MV-4-11 (cell line): Measurements from ENCODE around the gene USHBP1.

Experiments
- DNase-seq: peaks from one replicate; lab custom pipeline; 2025; lab: John Stamatoyannopoulos, UW

The USHBP1 gene

GRCh38 chr19:17237747-17238706, 26.5 kb downstream of the USHBP1 start:
- no peak for DNase-seq

GRCh38 chr19:17236811-17237543, 27.6 kb downstream of the USHBP1 start:
- no peak for DNase-seq

GRCh38 chr19:17235971-17236777, 28.4 kb downstream of the USHBP1 start:
- DNase-seq = no peak

GRCh38 chr19:17235300-17235970, 29.1 kb downstream of the USHBP1 start:
- DNase-seq = peak; percentile 72

DNA sequence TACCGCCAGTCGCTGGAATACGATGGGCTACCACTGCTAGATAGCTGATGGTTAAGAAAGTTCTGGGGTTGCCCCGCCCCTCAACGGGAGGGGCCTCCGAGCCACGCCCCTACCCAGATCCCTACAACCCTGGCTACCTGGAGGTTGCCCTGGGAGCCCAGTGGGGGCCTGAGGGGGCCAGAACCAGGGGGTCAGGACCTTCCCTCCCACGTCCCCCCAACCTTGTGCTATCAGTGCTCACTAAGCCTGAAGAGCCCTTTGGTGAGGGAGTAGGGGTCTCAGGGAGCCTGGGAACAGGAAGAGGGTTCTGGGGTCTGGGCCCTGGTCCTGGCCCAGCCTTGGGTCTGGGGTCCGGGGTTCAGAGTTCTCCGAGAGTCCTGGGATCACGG, 29.6 kb downstream of the USHBP1 start:
- DNase-seq = peak; percentile 68

DNA sequence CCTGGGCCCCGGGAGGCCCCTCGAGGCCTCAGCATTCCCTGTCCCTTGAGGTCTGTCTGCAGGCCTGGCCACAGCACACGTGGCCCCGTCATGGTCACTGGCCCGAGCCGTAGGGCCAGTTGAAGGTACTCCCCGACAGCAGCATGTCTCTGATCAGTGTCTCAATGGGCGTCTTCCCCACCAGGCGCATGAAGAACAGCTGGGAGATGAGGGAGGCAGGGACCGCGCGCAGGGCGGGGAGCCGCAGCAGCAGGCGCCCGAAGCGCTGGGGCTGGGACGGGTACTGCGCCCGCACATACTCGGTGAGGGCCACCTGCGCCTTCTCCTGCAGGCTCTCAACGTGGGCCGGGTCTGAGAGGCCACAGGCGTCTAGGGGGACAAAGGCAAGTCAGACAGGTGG, 32.3 kb downstream of the USHBP1 start:
- no peak for DNase-seq

GRCh38 chr19:17229890-17230289, 34.7 kb downstream of the USHBP1 start:
- DNase-seq = no peak

GRCh38 chr19:17227798-17228367, 36.7 kb downstream of the USHBP1 start:
- DNase-seq = no peak

GRCh38 chr19:17226002-17226933, 38.3 kb downstream of the USHBP1 start, which contains the start of gene OCEL1:
OCEL1 (plus strand) TSS chr19:17226226; CDS start chr19:17226248, 22 bp downstream.
- DNase-seq = peak; percentile 99

GRCh38 chr19:17225053-17225452, 39.5 kb downstream of the USHBP1 start:
- no peak for DNase-seq

DNA sequence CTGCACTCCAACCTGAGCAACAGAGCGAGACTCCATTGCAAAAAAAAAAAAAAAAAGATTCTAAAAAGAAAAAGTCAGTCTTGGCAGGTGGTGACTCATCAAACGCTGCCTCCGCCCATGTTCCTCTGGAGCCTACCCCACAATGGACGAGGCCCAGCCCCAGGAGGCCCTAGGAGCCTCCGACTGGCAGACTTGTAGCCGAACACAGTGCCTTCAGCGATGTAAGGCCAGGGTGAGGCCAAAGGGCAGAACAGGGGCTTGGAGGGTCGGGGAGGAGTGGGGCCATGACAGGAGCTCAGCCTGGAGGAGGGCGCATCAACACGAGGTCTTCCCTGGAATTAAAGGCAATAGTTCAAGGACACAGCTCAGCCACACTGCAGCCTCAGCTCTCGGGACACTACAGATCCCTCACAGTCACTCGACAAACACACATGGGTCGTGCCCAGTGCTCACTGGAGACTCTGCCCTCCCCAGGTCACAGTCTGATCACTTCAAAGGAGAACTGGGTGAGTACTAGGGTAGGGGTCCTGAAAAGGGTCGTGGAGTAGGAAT, 44.3 kb downstream of the USHBP1 start:
- DNase-seq = peak; percentile 87

DNA sequence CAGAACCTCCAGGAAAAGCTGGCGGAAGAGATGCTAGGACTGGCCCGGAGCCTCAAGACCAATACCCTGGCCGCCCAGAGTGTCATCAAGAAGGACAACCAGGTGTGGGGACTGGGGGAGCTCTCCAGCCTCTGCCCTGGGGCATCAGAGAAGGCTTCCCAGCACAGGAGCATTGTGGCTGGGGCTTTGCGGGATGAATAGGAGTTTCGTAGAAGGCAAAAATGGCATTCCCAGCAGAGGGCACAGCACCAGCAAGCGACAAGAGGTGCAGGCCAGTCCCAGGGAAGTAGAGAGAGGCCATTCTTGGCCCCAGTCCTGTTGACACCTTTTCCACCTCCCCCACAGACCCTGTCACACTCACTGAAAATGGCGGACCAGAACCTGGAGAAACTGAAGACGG, 45.3 kb downstream of the USHBP1 start:
- no peak for DNase-seq

DNA sequence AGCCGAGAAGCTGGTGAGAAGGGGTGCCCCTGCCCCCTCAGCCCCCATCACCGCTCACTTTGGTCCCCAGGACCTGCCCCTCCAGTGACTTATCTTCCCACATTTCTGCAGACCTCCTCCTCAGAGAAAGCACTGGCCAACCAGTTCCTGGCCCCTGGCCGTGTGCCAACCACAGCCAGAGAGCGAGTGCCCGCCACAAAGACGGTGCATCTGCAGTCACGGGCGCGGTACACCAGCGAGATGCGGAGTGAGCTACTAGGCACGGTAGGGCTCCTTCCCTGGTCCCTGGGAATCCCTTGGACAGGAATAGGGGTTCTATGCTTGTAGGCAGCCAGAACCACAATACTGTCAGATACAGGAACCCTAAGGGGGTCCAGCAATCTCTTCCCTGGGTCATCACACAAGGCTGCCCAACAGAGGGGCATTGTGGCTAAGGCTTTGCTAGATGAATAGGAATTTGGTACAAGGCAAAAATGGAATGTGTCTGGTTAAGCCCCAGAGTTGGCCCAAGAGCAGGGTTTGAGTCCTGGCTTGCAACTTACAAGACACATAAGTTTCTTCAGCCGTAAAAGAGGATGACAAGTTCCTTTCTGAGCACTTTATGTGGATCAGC, 48.4 kb downstream of the USHBP1 start:
- DNase-seq = no peak

GRCh38 chr19:17215127-17215971, 49.2 kb downstream of the USHBP1 start, which contains the start of gene USE1:
USE1 (plus strand) TSS chr19:17215357; CDS start chr19:17215406, 49 bp downstream.
- DNase-seq = peak; percentile 95

DNA sequence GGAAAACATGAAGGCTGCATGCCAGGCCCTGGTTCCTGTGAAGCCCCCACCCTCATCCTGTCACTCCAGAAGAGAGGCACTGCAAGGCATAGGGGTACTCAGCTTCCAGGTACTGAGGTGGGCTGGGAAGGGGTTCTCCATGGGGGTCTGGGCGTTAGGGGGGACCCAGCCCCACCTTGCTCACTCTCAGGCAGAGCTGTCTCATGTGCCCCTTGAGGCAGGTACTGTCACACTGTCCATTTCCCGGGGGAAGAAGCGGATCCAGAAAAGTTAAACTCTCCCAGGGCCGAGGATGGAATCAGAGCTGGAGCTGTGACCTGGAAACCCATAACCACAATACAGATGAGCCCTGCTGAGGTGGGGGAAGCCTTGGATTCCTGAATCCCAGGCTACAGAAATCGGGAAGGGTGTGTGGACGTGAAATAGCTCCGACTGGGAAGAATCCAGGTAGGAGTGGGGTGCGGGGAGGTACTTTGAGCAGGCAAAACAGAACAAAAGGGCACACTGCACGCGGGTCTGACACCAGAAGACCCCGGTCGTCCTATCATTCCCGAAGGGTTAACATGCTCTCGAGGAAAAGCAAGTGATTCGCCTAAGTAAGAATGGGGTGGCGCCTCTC, 49.9 kb downstream of the USHBP1 start:
- no peak for DNase-seq

DNA sequence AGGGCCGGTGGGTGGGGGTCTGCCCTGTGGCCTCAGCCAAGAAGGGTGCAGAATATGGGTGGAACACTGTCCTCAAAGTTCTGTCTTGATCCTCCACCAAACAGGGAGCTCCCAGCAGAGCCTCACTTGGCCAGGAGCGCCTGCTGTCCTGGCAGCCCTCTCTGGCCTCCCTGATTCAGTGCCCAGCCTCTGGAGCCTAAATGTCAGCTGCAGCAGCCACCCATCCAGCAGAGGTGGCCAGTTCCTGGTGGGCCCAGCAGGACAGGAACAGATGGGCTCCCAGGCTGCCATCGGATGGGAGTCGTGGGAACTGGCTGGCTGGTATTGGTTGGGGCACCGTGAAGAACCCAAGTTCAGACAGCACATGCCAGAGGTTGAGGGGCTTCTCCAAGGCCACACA, 51.2 kb downstream of the USHBP1 start:
- DNase-seq = no peak

GRCh38 chr19:17211547-17212446, 52.7 kb downstream of the USHBP1 start:
- DNase-seq = no peak
